K562 (cell line): ENCODE data around the gene TMEM270. TPM values are rescaled to one million over a fixed set of nuclear protein-coding genes. Genes with fewer than 3 reads are reported as not detected.

ENCODE experiments used
- ATAC-seq: fragments of 200-7000 bp; cut with Tn5 transposase; 3 replicates; pipeline ENCODE4 v1.9.1; 2020; ENCODE audit warnings: moderate library complexity
- BruUV-seq: library from RNA; stranded (reverse); fragments of 400-500 nt; replicated peaks from 2 replicates; lab custom pipeline; 2021; lab: Mats Ljungman, UMichigan
- CTCF ChIA-PET: fragments of 300-600 bp; formaldehyde crosslinking; extraction: SDS; loops from one replicate; lab custom pipeline; 2021; ENCODE audit warnings: low intra/inter-chr PET ratio; lab: Yijun Ruan, JAX
- POLR2A ChIA-PET: fragments of 300-600, 350-650 bp; sonication (Branson Sonifier 250); formaldehyde crosslinking; extraction: SDS; loops from one replicate; lab custom pipeline; 2021; ENCODE audit warnings: antibody characterized with exemption, inconsistent platforms; lab: Yijun Ruan, JAX
- DNase-seq, 4 experiments: peaks; one replicate each; pipeline versions ENCODE4 v3.0.0 to v3.0.0-alpha.2; 2011 to 2018; ENCODE audit warnings: low spot score in 3 of 4, mixed read lengths in 3 of 4; ENCODE audit errors: extremely low read depth in 1 of 4
- FAIRE-seq: peaks from 2 replicates; lab custom pipeline; 2011; peaks lifted over from hg19 to GRCh38; lab: Jason Lieb, UNC
- H2AFZ ChIP-seq: 2 replicates; pipeline ENCODE4 v1.6.0; 2011; ENCODE audit warnings: low read depth, low read length, control low read depth, inconsistent platforms
- H3K27ac ChIP-seq: fragments of 200-600 bp; 3 replicates; pipeline ENCODE4 v1.8.0; 2011; ENCODE audit warnings: low read depth, mild to moderate bottlenecking, control low read depth, inconsistent platforms, low read length, moderate library complexity, mixed read lengths; ENCODE audit errors: extremely low read depth
- H3K27me3 ChIP-seq, 2 experiments: fragments of 300-600 bp in 1 of 2; 2 replicates in 1 of 2; 3 replicates in 1 of 2; pipeline versions ENCODE4 v1.6.0 to v1.8.0; 2011; ENCODE audit warnings: inconsistent platforms in 2 of 2, low read length in 2 of 2, mild to moderate bottlenecking in 1 of 2, mixed read lengths in 1 of 2, moderate library complexity in 1 of 2; ENCODE audit not compliant: control insufficient read depth in 2 of 2, insufficient read depth in 2 of 2
- H3K36me3 ChIP-seq: fragments of 300-600 bp; 3 replicates; pipeline ENCODE4 v1.8.0; 2011; ENCODE audit warnings: mild to moderate bottlenecking, low read length, inconsistent platforms; ENCODE audit not compliant: control insufficient read depth, insufficient read depth
- H3K4me1 ChIP-seq, 2 experiments: fragments of 200-600 bp in 1 of 2; replicated peaks in 1 of 2; 2 replicates in 1 of 2; 3 replicates in 1 of 2; pipeline versions ENCODE4 v1.5.1 to v1.8.0; 2011; ENCODE audit warnings: inconsistent platforms in 2 of 2, low read length in 2 of 2, mild to moderate bottlenecking in 1 of 2, mixed read lengths in 1 of 2, moderate library complexity in 1 of 2; ENCODE audit not compliant: control insufficient read depth in 2 of 2, insufficient read depth in 2 of 2
- H3K4me2 ChIP-seq: 2 replicates; pipeline ENCODE4 v1.6.1; 2011; ENCODE audit warnings: low read length, control low read depth, inconsistent platforms, mixed read lengths; ENCODE audit not compliant: insufficient read depth
- H3K4me3 ChIP-seq: fragments of 200-600 bp; sonication (generic), shearing (Covaris generic); 2 replicates; pipeline ENCODE4 v1.5.1; 2016; ENCODE audit warnings: control low read depth, inconsistent platforms
- H3K79me2 ChIP-seq: fragments of 200-600 bp; 3 replicates; pipeline ENCODE4 v1.8.0; 2011; ENCODE audit warnings: low read length, inconsistent platforms; ENCODE audit not compliant: control insufficient read depth, insufficient read depth
- H3K9ac ChIP-seq, 2 experiments: 2 replicates each; pipeline versions ENCODE4 v1.6.0 to v1.6.1; 2011; ENCODE audit warnings: low read depth in 2 of 2, low read length in 2 of 2, control low read depth in 1 of 2, inconsistent platforms in 1 of 2, mild to moderate bottlenecking in 1 of 2, mixed read lengths in 1 of 2; ENCODE audit not compliant: insufficient read depth in 1 of 2
- H3K9me1 ChIP-seq: one replicate; pipeline ENCODE4 v1.6.0; 2011; ENCODE audit warnings: inconsistent platforms, mild to moderate bottlenecking, low read length, moderate library complexity; ENCODE audit not compliant: control insufficient read depth, insufficient read depth
- H3K9me3 ChIP-seq: replicated peaks from 2 replicates; pipeline ENCODE4 v1.5.1; 2011; ENCODE audit warnings: low read depth, low read length, inconsistent platforms; ENCODE audit not compliant: control insufficient read depth, insufficient read depth
- H4K20me1 ChIP-seq: replicated peaks from 2 replicates; pipeline ENCODE4 v1.6.1; 2011; ENCODE audit warnings: low read length, inconsistent platforms, mixed read lengths; ENCODE audit not compliant: control insufficient read depth, insufficient read depth
- SRSF7 ChIP-seq: fragments of 200-400 bp; formaldehyde crosslinking; optimal IDR thresholded peaks from 2 replicates; pipeline ENCODE3; 2017; ENCODE audit warnings: mild to moderate bottlenecking, low read depth, low read length
- ZNF232 ChIP-seq: sonication (generic); formaldehyde crosslinking; IDR thresholded peaks from 2 replicates; pipeline ENCODE4 v1.8.0; 2022; ENCODE audit warnings: mild to moderate bottlenecking, missing genetic modification reagents
- WGBS: fragments of 100-300 bp; shearing (Covaris generic); methylation state at CpG from one replicate; pipeline ENCODE4 v1.1.6; 2016; ENCODE audit warnings: low coverage, mixed read lengths; ENCODE audit not compliant: insufficient coverage; ENCODE audit errors: missing lambda C conversion rate; 5-methylcytosine and 5-hydroxymethylcytosine counted together
- in situ Hi-C: fragments of 300-500 bp; cut with MboI; formaldehyde crosslinking; loops from 4 replicates; pipeline ENCODE4 v1.15.0; 2018; ENCODE audit warnings: inconsistent platforms, mixed read lengths
- intact Hi-C: fragments of 100-400 bp; cut with micrococcal nuclease; formaldehyde crosslinking; loops from 2 replicates; pipeline ENCODE4 v1.14.2; 2022
- polyA plus RNA-seq, 8 experiments: library from polyadenylated mRNA; depleted of rRNA in 4 of 8; stranded (reverse) in 5 of 8; unstranded in 3 of 8; fragments of >200 nt; fragmentation: Nextera tagmentation in 2 of 8; fragmentation: Illumina TruSeq in 1 of 8; extraction: Ambion mirVana in 2 of 8; extraction: Trizol in 1 of 8; gene quantifications; 2 replicates each; pipeline versions ENCODE4 v1.2.1 to v1.2.3, GENCODE V29; 2011 to 2014; ENCODE audit warnings: inconsistent platforms in 1 of 8, missing spikeins in 1 of 8
- total RNA-seq, 7 experiments: library from RNA; depleted of rRNA in 6 of 7; stranded (reverse); fragments of >200 nt in 6 of 7; fragmentation: Illumina TruSeq in 2 of 7; extraction: Trizol in 2 of 7; gene quantifications; 2 replicates each; pipeline versions ENCODE4 v1.2.1 to v1.2.3, GENCODE V29; 2011 to 2021; ENCODE audit warnings: low replicate concordance in 1 of 7
- TF ChIP-seq, protein P1 (sequence below), 3 experiments: IDR thresholded peaks in 2 of 3; conservative IDR thresholded peaks in 1 of 3; 2 replicates each; pipeline ENCODE4 v1.5.1; 2011 to 2012; ENCODE audit warnings: low read length in 3 of 3, mild to moderate bottlenecking in 3 of 3, control low read depth in 2 of 3, improper control_type of control experiment in 1 of 3, inconsistent platforms in 1 of 3, low read depth in 1 of 3, mixed read lengths in 1 of 3, moderate library complexity in 1 of 3; ENCODE audit not compliant: insufficient read depth in 2 of 3

Gene TMEM270
- total and polyA plus RNA-seq, 9 of the 15 experiments (the other 6 are each of a cell fraction or from before 2014, with no cell fraction given): not detected

DNA sequence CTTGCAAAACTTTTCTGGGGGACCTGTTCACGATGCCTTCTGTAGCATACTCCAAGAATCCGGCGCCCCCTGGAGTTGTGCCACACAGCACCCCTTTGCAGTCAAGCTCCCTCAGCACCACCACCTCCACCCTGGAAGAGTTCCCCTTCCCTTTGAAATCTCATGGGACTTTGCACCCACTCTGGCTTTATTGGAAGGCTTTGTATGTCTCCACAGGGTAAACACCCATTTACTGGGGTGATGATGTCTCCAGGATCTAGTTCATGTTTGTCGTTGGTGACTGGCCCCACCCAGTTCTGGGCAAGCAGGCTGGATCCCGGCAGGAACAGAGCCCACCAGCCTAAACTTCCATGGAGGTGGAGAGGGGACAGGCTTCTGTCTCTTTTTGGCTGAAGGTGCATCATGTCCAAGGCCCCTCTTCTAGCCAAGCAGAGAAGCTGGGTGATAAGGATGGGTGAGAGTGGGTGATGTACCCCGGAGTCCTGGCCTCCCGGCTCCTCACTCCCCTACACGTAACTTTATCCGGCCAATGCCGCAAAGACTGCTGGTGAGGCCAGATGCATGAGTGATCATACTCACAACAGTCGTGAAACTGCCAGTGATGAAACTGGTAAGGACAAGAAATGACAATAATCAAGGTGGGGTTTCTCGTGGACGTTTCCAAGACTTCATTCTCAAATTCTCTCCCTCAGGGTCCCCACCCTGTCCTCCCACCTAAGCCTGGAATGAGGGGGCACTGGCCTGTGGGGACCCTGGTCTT is 30.9 kb upstream of the TMEM270 start:
- BruUV-seq: no TSS peak
- no peaks in the 10 kb centered on the region for H4K20me1 ChIP-seq
- H3K9ac ChIP-seq: no peak overlapping the region; a peak in 1 of 4 replicates
- H3K9me3 ChIP-seq: no peaks in the 10 kb centered on the region
- H2AFZ ChIP-seq: no peak overlapping the region
- 44% methylated on average over 13 of the region's 13 CpGs for WGBS
- TF ChIP-seq ZNF232 (CRISPR knock-in tag): 0 out of 2 replicates have a peak, but pooled peaks have one; percentile 32
- TF ChIP-seq, protein P1, sequence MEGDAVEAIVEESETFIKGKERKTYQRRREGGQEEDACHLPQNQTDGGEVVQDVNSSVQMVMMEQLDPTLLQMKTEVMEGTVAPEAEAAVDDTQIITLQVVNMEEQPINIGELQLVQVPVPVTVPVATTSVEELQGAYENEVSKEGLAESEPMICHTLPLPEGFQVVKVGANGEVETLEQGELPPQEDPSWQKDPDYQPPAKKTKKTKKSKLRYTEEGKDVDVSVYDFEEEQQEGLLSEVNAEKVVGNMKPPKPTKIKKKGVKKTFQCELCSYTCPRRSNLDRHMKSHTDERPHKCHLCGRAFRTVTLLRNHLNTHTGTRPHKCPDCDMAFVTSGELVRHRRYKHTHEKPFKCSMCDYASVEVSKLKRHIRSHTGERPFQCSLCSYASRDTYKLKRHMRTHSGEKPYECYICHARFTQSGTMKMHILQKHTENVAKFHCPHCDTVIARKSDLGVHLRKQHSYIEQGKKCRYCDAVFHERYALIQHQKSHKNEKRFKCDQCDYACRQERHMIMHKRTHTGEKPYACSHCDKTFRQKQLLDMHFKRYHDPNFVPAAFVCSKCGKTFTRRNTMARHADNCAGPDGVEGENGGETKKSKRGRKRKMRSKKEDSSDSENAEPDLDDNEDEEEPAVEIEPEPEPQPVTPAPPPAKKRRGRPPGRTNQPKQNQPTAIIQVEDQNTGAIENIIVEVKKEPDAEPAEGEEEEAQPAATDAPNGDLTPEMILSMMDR (IDR thresholded peaks at IDR 0.05 in 2 of 3, conservative IDR thresholded peaks at IDR 0.05 in 1 of 3; ENCODE audit: insufficient read depth in 2 of 3, low read depth in 1 of 3, low read length in 3 of 3): peak in 2 of 3 experiments; percentile 2 to 16; a peak in 1 of 6 replicates
- no peak for TF ChIP-seq SRSF7
- no peaks in the 10 kb centered on the region for H3K9me1 ChIP-seq
- CTCF ChIA-PET: no interaction called here
- POLR2A ChIA-PET: interaction anchor here (0.7 to 1.2 kb wide), 3 partner anchors 21 to 33 kb away, joined by 3 to 5 read pairs (median 4); no protein-coding TSS in a partner anchor
- in situ Hi-C loops: no loop called here
- H3K27ac ChIP-seq: no peak overlapping the region
- peaks cover 23 to 45% of the 10 kb centered on the region in 2 experiments for H3K4me1 ChIP-seq
- ATAC-seq: no peak
- intact Hi-C loops: no loop called here
- no peak for DNase-seq
- no peak overlapping the region for H3K4me2 ChIP-seq
- H3K79me2 ChIP-seq: no peaks in the 10 kb centered on the region
- H3K4me3 ChIP-seq: no peak overlapping the region
- FAIRE-seq: no peak
- no peaks in the 10 kb centered on the region for H3K36me3 ChIP-seq
- no peaks in the 10 kb centered on the region for H3K27me3 ChIP-seq
